OCI-LY7 (cell line): ENCODE data around the gene GPHA2.

Experiments
- EZH2phosphoT487 ChIP-seq: fragments of 200-600 bp; sonication (generic); IDR thresholded peaks from 2 replicates; pipeline ENCODE4 v1.6.1; 2018; ENCODE audit warnings: low read depth, borderline replicate concordance, mild to moderate bottlenecking, mixed run types, antibody characterized with exemption, low read length, moderate library complexity, mixed read lengths
- TF ChIP-seq, protein P1 (sequence below): fragments of 200-600 bp; sonication (generic); conservative IDR thresholded peaks from 2 replicates; pipeline ENCODE4 v1.5.1; 2014; ENCODE audit warnings: mild to moderate bottlenecking, antibody characterized with exemption, low read length, moderate library complexity, mixed read lengths

DNA sequence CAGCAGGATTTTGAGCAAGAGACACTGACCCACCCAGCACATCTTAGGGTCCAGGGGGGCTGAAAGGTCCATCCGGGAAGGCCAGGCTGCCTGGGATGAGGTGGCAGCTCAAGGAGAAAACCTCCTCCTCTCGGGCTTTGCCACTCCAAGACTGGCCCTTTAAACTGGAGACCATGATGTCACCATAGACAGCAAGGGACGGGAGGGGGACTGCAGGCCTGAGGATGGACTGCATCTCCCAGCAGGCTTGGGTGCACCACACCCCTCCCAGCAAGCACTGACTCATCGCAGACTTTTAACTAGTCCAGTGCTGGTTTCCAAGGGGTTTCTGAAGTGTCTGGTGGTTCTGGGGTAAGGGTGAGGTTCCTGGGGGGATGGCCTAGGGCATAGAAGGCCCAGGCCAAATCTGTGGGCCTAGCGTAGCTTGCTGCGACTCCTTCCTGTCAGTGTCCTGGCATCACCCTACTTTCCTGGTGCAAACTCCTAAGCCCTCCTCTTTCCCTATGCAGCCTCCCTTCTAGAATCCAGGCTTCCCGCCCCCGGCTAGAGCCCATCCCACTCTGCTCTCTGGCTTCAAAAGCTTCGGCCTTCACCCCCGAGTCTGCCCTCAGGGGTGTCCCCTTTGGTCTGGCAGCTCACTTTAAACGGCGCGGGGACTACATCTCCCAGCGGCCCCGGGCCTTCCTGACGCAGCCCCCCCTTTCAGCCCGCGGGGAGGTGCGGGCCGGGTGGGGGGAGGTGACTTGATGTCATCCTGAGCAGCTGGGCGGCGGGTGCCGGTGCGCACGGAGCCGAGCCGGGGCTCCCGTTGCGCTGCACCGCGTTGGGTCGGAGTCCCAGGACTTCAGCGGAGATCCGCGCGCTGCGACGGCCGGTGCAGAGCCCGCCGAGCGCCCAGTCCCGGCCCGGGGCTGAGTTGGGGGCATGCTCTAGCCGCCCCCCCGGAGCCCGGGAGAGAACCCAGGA, 11.5 kb downstream of the GPHA2 start, which contains the start of gene PPP2R5B:
- TF ChIP-seq, protein P1, sequence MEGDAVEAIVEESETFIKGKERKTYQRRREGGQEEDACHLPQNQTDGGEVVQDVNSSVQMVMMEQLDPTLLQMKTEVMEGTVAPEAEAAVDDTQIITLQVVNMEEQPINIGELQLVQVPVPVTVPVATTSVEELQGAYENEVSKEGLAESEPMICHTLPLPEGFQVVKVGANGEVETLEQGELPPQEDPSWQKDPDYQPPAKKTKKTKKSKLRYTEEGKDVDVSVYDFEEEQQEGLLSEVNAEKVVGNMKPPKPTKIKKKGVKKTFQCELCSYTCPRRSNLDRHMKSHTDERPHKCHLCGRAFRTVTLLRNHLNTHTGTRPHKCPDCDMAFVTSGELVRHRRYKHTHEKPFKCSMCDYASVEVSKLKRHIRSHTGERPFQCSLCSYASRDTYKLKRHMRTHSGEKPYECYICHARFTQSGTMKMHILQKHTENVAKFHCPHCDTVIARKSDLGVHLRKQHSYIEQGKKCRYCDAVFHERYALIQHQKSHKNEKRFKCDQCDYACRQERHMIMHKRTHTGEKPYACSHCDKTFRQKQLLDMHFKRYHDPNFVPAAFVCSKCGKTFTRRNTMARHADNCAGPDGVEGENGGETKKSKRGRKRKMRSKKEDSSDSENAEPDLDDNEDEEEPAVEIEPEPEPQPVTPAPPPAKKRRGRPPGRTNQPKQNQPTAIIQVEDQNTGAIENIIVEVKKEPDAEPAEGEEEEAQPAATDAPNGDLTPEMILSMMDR: no peak
- TF ChIP-seq EZH2phosphoT487: no peak
